IPS DF 6.9 (cell line): ENCODE measurements around the gene TET1.
"Not testable (repeated sequence)": the region's sequence is repeated elsewhere in the genome, so short reads cannot be mapped to it uniquely, and the experiment has no call there.

Experiments used
- DNase-seq: peaks from one replicate; pipeline ENCODE4 v3.0.0-alpha.2; 2013; ENCODE audit warnings: low read depth, low spot score
- H3K27ac ChIP-seq: one replicate; pipeline ENCODE4 v1.5.1; 2013; ENCODE audit warnings: low read length, control low read depth
- H3K27me3 ChIP-seq: 2 replicates; pipeline ENCODE4 v1.6.1; 2013; ENCODE audit warnings: mild to moderate bottlenecking, low read length; ENCODE audit not compliant: control insufficient read depth, insufficient read depth
- H3K36me3 ChIP-seq: 2 replicates; pipeline ENCODE4 v1.6.1; 2013; ENCODE audit warnings: low read length; ENCODE audit not compliant: control insufficient read depth, insufficient read depth
- H3K4me1 ChIP-seq: 2 replicates; pipeline ENCODE4 v1.6.1; 2013; ENCODE audit warnings: low read length; ENCODE audit not compliant: control insufficient read depth, insufficient read depth
- H3K4me3 ChIP-seq: 2 replicates; pipeline ENCODE4 v1.5.1; 2013; ENCODE audit warnings: mild to moderate bottlenecking, low read length
- H3K9me3 ChIP-seq: 2 replicates; pipeline ENCODE4 v1.6.1; 2013; ENCODE audit warnings: low read length, inconsistent platforms; ENCODE audit not compliant: control insufficient read depth, insufficient read depth
- WGBS: extraction: QIAGEN DNeasy Blood & Tissue Kit; methylation state at CpG from one replicate; pipeline ENCODE4 v1.1.7; 2013; ENCODE audit warnings: mixed read lengths, missing lambda C conversion rate; ENCODE audit not compliant: insufficient read length, insufficient coverage; 5-methylcytosine and 5-hydroxymethylcytosine counted together

TET1 gene

DNA sequence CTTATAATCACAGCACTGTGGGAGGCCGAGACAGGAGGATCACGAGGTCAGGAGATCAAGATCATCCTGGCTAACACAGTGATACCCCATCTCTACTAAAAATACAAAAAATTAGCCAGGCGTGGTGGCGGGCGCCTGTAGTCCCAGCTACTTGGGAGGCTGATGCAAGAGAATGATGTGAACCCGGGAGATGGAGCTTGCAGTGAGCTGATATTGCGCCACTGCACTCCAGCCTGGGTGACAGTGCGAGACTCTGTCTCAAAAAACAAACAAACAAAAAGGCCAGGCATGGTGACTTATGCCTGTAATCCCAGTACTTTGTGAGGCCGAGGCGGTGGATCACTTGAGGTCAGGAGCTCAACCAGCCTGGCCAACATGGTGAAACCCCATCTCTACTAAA, 49.9 kb downstream of the TET1 start:
- H3K4me1 ChIP-seq, H3K4me3 ChIP-seq, H3K27ac ChIP-seq, H3K36me3 ChIP-seq, DNase-seq, H3K27me3 ChIP-seq, H3K9me3 ChIP-seq: not testable (repeated sequence)
- WGBS = no CpG with 5 or more reads among the region's 10 CpGs

DNA sequence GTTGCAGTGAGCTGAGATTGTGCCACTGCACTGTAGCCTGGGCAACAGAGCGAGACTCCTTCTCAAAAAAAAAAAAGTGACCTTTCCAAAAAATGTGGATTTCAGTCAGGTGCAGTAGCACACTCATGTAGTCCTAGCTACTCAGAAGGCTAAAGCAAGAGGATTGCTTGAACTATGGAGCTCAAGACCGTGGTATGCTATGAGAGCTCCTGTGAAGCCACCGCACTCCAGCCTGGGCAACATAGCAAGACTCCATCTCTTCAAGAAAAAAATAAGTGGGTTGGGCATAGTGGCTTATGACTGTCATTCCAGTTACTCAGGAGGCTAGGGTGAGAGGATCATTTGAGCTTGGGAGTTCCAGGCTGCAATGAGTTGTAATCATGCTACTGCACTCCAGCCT, 51.1 kb downstream of the TET1 start:
- Histone ChIP-seq H3K4me3 (no peak overlapping the region), H3K4me1 (no peaks in the 10 kb centered on the region), H3K9me3 (no peaks in the 10 kb centered on the region), H3K27me3 (no peaks in the 10 kb centered on the region), H3K36me3 (peaks cover 3% of the 10 kb centered on the region; the same call in 1 of the 2 replicates), H3K27ac (no peak overlapping the region)
- WGBS = no CpG with 5 or more reads among the region's 3 CpGs
- DNase-seq = no peak

DNA sequence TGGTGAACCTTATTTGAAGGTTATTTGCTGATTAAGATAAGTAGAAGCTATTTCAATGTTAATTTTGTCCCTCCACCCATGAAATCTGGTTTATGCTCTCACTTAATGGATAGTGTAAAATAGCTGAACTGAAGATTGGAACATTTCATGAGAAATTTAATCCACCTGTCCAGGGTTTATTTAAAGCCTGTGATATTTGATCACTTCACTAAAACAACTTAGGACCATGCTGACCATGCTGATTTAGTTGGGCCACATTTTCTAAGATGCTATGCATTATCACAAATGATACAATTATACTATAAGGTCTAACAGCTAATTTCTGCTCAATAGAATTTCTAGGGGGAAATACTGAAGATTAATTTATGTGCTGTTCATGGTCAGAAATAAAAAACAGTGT, 53.8 kb downstream of the TET1 start:
- H3K27me3 ChIP-seq, H3K27ac ChIP-seq, DNase-seq, H3K9me3 ChIP-seq, H3K4me3 ChIP-seq, H3K4me1 ChIP-seq, H3K36me3 ChIP-seq: not testable (repeated sequence)

DNA sequence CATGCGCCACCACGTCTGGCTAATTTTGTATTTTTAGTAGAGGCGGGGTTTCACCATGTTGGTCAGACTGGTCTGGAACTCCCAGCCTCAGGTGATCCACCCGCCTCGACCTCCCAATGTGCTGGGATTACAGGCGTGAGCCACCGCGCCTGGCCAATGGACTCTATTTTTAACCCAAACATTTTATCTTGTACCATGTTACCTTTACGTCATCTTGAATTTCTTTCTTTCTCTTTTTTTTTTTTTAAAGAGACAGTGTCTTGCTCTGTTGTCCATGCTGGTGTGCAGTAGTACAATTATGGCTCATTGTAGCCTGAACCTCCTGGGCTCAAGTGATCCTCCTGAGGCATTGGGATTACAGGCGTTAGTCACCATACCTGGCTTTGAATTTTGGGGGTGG, 57.6 kb downstream of the TET1 start:
- DNase-seq = not testable (repeated sequence)

DNA sequence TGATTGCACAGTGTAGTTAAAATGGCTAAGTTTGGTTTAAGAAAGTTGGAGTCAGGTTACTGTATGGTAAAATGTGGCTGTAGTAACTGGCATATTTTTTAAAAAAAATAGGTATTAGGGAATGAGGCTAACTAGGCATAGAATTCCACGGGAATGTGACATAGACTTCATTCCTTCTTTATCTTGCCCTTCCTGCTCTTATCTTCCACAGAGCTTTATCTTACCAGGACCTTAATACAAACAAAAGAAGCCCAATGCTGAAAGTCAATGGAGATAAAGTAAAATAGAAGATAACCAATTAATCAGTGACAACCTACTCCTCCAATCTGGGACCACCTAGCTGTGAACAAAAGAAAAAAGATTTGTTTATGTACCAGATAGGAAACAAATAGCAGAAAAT, 58.1 kb downstream of the TET1 start:
- Histone ChIP-seq H3K4me3 (no peak overlapping the region), H3K27ac (no peak overlapping the region), H3K9me3 (no peaks in the 10 kb centered on the region), H3K36me3 (no peaks in the 10 kb centered on the region; the same call in 1 of the 2 replicates), H3K4me1 (peaks cover 2% of the 10 kb centered on the region; the same call in 1 of the 2 replicates), H3K27me3 (no peaks in the 10 kb centered on the region)
- no peak for DNase-seq
- WGBS = no CpG with 5 or more reads among the region's 1 CpG

More for the DNA sequence above, 57.6 kb downstream of the TET1 start:
- not testable (repeated sequence) for H3K36me3 ChIP-seq, H3K27me3 ChIP-seq, H3K4me3 ChIP-seq, H3K9me3 ChIP-seq, H3K27ac ChIP-seq, H3K4me1 ChIP-seq
- WGBS = no CpG with 5 or more reads among the region's 10 CpGs

DNA sequence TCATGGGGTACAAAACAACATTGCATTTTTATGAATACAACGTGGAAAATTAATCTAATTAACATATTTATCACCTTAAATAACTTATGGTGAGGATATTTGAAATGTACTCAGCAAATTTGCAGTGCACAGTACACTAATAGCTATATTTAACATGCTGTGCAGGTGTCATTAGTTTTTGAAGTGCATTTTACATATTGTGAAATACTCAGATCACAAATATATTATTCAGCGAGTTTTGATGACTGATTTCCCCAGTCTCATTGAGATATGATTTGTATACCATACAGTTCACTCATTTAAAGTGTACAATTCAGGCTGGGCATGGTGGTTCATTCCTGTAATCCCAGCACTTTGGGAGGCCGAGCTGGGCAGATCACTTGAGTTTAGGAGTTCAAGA, 59.5 kb downstream of the TET1 start:
- no peaks in the 10 kb centered on the region for H3K9me3 ChIP-seq
- no peak overlapping the region for H3K27ac ChIP-seq
- peaks cover 2% of the 10 kb centered on the region; the same call in 1 of the 2 replicates for H3K4me1 ChIP-seq
- WGBS = no CpG with 5 or more reads among the region's 3 CpGs
- no peak for DNase-seq
- no peak overlapping the region for H3K4me3 ChIP-seq
- no peaks in the 10 kb centered on the region; the same call in 1 of the 2 replicates for H3K36me3 ChIP-seq
- no peaks in the 10 kb centered on the region for H3K27me3 ChIP-seq

DNA sequence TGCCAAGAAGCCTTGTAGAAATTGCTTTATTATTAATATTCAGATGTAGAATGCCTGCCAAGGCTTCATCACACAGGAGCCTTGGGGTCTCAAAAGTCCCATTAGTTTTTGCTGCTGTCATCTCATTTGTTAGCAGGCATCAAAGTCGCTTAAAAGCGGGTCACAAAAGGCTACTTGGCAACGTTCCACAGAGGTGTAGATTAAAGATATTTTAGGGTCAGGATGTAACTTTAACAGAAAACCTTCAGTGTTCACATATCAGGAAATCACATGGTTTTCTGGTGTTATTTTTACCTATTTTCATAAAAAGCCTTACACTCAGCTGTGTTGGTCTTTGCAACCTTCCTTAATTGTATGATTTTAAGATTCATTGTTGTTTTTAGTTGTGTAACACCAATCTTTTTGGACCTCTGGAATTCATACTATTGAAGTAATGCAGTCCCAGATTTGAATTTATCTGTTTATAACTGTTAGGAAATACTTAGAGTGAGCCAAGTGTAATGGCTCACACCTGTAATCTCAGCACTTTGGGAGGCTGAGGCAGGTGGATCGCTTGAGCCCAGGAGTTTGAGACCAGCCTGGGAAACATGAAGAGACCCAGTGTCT, 65.3 kb downstream of the TET1 start:
- no CpG with 5 or more reads among the region's 4 CpGs for WGBS
- Histone ChIP-seq H3K4me1 (peaks cover 1% of the 10 kb centered on the region; the same call in 1 of the 2 replicates), H3K4me3 (no peak overlapping the region), H3K27me3 (no peaks in the 10 kb centered on the region), H3K9me3 (no peaks in the 10 kb centered on the region), H3K27ac (no peak overlapping the region), H3K36me3 (no peaks in the 10 kb centered on the region)
- DNase-seq = no peak

DNA sequence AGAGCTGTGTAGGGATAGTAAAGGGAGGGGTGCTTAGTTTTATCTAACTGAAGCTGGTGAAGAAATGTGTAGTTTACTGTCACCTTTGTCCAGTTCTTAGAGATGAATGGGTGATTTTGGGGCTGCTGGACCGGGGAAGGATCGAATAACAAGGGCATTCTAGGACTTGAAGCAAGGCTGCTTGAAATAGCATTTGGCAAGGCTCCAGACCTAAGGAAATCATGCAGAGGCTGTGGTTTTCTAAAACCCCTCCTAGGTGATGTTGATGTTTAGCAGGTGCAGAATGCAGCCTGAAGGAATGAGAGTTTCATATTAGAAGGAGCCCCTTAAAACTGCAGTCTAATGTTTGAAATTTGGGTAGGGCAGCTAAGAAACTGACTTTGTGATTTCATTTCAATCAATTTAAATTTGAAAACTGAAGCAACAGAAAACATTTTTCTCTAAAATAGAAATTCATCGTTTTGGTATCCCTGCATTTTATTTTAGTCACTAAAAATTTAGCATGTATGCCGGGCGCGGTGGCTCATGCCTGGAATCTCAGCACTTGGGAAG, 68.5 kb downstream of the TET1 start:
- H3K27me3 ChIP-seq = no peaks in the 10 kb centered on the region
- H3K27ac ChIP-seq = no peak overlapping the region
- no CpG with 5 or more reads among the region's 6 CpGs for WGBS
- no peaks in the 10 kb centered on the region for H3K36me3 ChIP-seq
- no peaks in the 10 kb centered on the region for H3K4me1 ChIP-seq
- H3K4me3 ChIP-seq = no peak overlapping the region
- DNase-seq = no peak
- no peaks in the 10 kb centered on the region for H3K9me3 ChIP-seq

DNA sequence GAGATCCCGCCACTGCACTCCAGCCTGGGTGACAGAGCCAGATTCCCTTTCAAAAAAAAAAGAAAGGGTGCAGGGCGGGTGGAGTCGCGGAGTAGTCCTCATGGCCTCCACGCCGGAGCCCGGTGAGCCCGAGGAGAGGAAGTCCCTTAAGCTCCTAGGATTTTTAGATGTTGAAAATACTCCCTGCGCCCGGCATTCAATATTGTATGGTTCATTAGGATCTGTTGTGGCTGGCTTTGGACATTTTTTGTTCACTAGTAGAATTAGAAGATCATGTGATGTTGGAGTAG, 72.1 kb downstream of the TET1 start:
- not testable (repeated sequence) for DNase-seq, H3K27ac ChIP-seq, H3K27me3 ChIP-seq, H3K36me3 ChIP-seq, H3K4me1 ChIP-seq, H3K4me3 ChIP-seq, H3K9me3 ChIP-seq
- WGBS = no CpG with 5 or more reads among the region's 10 CpGs

DNA sequence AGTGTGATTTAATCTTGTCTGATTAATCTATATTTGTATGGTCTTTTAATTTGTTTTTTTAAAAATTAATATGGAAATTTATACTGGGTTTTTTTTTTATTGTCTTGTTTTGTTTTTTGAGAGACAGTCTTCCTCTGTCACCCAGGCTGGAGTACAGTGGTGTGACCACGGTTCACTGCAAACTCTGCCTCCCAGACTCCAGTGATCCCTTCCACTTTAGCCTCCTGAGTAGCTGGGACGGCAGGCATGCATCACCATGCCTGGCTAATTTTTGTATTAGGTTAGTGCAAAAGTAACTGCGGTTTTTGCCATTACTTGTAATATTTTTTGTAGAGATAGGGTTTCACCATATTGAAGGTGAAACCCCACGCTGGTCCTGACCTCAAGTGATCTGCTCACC, 73.1 kb downstream of the TET1 start:
- H3K36me3 ChIP-seq = no peaks in the 10 kb centered on the region
- no peaks in the 10 kb centered on the region for H3K9me3 ChIP-seq
- WGBS = no CpG with 5 or more reads among the region's 4 CpGs
- H3K4me3 ChIP-seq = no peak overlapping the region
- no peak for DNase-seq
- no peak overlapping the region for H3K27ac ChIP-seq
- H3K4me1 ChIP-seq = no peaks in the 10 kb centered on the region
- H3K27me3 ChIP-seq = no peaks in the 10 kb centered on the region

DNA sequence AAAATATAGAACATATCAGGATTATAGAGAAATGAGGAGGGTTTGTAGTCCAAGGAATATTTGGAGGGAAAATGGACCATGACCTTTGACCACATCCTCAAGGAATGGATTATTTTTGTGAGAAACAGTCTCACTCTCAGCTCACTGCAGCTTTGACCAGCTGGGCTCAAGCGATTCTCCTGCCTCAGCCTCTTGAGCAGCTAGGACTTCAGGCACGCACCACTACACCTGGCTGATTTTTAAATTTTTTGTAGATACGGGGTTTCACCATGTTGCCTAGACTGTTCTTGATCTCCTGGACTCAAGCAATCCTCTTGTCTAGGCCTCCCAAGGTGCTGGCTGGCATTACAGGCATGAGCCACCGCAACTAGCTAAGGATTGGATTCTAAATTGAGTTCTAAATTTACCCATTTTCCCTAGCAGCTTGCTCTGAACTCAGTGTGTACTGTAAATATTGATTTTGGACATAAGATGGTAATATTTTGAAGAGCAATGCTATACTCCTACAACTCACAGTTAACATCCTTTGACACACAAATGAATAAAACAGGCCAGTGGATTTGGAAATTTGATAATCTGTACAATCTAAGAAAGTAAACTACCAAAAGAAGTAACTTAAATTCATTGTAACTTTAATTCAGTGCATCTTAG, 73.8 kb downstream of the TET1 start:
- H3K27me3 ChIP-seq = no peaks in the 10 kb centered on the region
- no peak for DNase-seq
- H3K4me3 ChIP-seq = no peak overlapping the region
- WGBS = no CpG with 5 or more reads among the region's 4 CpGs
- no peak overlapping the region for H3K27ac ChIP-seq
- no peaks in the 10 kb centered on the region for H3K9me3 ChIP-seq
- H3K36me3 ChIP-seq = no peaks in the 10 kb centered on the region
- no peaks in the 10 kb centered on the region for H3K4me1 ChIP-seq
